GM18526 (cell line): ENCODE data around the gene SLC8B1.

Experiments
- POLR2A ChIP-seq: IDR thresholded peaks from 3 replicates; pipeline ENCODE4 v1.6.1; 2011; ENCODE audit not compliant: insufficient read length; ENCODE audit errors: extremely low read depth

SLC8B1 gene

DNA sequence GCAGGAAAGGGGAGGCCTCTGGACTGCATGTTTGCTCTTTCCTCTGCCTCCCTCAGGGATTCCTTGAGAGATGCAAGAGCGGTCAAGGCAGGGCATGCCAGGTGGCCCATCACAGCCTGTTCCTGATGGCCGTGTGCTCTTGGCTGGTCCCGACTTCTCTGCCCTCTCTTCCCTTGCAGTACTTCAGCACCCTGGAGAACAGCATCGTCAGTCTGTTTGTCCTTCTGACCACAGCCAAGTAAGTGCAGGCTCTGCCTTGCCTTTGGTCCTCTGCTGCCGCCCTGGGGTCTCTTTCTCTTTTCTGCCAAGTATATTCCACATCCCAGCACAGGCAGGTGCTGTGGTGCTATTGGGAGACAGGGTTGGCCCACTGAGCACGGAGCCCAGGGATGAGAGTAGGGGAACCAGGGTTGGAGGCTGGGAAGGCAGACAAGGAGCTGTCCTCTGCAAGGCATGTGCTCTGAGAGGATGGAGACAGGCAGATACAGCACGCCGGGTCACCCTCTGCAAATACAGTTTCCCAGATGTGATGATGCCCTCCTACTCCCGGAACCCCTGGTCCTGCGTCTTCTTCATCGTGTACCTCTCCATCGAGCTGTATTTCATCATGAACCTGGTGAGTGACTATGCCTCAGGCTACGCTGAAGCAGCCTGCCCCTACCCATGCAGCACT lies 61.7 kb downstream of the SLC8B1 start:
- no peak for TF ChIP-seq POLR2A

GRCh38 chr12:113271853-113272561 lies 62.9 kb downstream of the SLC8B1 start:
- TF ChIP-seq POLR2A, result no peak

DNA sequence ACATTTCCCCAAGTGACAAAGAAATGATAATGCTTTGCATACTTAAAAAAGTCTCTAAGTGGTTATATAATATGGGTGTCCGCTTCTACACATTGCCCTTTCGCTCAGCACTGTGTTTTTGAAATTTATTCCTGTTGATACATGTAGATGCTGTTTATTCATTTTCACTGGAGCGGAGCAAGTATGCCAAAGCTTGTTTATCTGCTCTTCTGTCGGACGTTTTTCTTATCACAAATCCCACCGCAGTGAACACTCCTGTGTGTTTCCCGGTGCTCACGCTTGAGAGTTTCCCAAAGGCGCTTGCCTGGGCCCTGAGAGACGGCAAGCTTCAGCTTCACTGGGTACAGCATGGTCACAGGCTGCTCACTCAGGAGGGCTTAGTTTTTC lies 63.5 kb downstream of the SLC8B1 start:
- TF ChIP-seq POLR2A, result no peak

DNA sequence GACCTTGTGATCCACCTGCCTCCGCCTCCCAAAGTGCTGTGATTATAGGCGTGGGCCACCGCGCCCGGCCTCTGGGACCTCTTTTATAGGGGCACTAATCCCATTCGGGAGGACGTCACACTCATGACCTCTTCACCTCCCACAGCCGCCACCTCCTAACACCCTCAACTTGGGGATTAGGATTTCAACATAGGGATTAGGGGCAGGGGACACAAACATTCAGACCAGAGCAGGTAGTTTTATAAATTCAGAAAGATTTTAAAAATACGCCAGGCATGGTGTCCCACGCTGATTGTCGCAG lies 64.2 kb downstream of the SLC8B1 start:
- TF ChIP-seq POLR2A, result no peak

DNA sequence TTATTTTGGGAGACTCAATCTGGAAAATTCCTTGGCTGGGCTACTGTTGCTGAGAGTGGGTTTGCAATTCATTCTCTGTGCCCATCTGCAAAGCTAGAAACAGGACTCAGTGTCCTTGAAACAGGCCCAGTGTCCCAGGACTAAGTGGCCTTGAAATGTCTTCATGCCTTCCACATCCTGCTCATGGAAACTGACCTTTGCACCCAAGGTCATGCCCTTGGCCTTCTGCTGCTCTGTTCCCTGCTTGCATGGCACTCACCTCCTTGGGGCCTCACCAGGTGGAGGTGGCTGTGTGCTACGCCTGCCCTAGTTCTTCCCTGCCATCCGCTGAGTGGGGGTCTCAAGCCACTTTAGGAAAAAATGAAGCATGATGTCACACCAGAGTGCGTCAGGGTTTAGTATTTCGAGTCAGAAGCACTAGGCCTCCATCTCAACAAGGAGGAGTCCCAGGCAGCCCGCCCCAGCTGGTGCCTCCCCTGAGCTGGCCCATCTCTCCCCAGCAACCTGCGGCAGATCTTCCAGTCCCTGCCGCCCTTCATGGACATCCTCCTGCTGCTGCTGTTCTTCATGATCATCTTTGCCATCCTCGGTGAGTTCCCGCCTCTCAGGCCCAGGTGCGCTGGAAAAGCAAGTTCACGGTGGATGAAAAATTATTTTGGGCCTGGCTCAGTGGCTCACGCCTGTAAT lies 65.5 kb downstream of the SLC8B1 start:
- no peak for TF ChIP-seq POLR2A

DNA sequence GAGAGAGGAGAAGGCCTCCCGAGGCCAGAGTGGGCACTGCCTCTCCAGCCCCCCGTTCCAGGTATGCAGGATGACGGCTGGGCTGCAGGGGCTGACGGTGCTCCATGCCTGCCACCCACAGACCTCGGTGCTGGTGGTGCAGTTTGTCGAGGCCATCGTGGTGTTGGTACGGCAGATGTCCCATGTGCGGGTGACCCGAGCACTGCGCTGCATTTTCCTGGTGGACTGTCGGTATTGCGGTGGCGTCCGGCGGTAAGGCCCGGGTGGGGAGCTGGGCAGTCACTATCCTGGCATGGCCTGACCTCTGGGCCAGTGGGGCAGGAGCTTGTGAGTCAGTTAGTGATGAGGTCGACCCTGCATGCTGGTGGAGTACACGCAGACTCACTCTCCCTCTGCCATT lies 66.3 kb downstream of the SLC8B1 start:
- no peak for TF ChIP-seq POLR2A

DNA sequence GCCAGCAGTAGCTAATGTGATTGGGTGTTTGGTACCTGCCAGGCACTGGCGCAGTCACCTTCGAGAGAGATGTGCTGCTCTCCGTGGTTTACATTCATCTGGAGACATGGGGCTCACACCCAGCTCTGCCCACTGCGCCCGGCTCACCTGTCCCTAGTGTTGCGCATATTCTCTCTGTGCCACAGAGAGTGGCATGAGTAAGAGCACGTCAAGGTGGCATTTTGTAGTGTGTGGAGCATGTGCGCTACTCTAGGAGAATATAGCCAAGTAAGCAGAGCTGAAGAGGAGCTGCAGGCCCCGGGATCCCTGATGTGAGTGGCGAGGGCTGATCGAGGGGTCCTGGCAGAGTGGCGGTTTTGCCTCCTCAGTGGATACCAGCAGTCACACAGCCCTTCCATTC lies 66.8 kb downstream of the SLC8B1 start:
- no peak for TF ChIP-seq POLR2A

- no peak for TF ChIP-seq POLR2A
These were observed 67.3 kb downstream of the SLC8B1 start for GRCh38 chr12:113267621-113268020.

DNA sequence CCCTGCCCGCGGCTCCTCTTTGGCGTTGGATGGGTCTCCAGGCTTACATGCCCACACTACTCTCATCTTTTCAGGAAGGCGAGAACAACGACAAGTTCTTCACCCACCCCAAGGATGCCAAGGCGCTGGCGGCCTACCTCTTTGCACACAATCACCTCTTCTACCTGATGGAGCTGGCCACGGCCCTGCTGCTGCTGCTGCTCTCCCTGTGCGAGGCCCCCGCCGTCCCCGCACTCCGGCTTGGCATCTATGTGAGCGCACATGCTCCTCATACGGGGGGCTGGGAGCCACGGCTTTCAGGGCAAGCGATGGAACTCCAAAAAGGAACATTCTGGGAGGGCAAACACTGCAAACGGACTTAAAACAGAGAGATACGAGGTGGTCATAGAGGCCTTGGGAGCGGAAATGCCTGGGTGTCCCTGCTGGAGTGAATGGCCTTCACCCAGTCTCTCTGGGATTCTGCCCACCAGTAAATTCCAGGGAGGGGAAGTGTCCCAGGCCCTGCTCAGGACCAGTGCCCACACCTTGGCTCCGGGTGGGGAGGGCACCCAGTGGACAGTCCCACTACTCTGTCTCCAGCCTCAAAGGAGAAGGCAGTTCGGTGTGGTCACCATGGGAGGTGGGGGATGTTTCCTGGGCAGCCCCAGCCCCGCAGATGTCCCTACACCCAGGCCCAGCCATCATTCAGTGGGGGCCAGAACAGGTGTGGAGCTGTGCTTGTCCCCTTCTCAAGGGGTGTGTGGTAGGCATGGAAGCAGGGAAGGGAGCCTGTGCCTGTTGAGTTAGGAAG lies 68.6 kb downstream of the SLC8B1 start:
- TF ChIP-seq POLR2A, result no peak

DNA sequence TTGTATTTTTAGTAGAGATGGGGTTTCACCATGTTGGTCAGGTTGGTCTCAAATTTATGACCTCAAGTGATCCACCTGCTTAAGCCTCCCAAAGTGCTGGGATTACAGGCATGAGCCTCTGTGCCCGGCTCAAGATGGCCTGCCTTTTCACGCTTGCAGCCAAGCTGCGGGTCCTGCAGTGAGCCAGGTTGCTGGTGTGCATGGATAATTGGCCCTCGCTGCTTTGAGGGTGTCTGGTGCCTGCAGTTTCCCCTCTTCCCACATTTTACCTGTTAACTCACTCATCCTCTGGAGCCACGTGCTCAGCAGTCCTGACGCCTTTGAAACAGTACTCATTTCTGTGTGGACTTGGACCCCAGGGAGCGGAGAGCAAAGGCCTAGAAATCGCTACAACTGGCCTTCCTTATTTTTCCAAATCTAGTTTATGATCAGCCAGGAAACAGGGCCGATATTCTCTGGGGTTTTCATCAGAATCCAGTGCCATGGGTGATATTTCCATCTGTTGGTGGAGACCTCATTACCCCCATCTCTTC lies 71.4 kb downstream of the SLC8B1 start:
- TF ChIP-seq POLR2A, result no peak

DNA sequence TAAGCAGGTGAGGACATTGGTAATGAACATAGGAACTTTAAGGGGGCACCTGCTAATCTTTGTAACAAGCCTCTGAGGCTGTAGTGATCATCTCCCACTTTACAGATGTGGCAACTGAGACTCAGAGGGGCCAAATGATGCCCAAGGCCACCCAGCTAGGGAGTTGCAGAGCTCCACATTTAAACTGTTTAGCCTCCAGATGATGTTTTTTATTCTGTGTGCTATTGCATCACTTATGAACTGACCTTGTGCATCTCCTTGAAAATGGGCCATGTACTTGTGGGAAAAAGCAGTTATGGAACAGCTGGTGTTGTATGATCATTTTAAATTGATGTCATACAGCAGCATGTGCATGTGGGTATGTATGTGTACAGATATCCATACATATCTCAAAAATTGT lies 72.2 kb downstream of the SLC8B1 start:
- TF ChIP-seq POLR2A, result no peak

DNA sequence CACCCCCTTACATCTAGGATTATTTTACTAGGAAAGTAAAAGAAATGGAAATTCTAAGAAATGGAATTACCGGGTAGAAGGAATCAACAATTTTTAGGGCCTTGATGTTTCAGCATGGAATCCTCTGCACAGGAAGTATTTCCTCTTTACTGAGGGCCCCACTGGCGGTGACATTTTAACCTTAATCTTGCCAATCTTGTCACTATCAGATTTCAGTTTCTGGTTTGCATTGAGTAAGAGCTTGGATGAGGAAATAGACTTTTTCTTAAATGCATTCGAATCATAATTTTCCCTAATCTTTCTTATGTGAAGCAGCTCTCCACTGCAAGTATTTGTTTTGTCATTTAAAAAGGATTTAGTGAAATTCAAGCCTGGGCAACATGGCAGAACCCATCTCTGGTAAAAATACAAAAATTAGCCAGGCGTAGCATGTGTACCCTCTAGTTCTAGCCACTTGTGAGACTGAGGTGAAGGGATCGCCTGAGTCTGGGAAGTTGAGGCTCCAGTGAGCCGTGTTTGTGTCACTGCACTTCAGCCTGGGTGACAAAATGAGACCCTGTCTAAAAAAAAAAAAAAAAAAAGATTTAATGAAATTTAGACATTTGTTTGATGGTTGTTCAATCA lies 73.0 kb downstream of the SLC8B1 start:
- TF ChIP-seq POLR2A, result no peak

GRCh38 chr12:113260636-113261300 lies 74.1 kb downstream of the SLC8B1 start:
- no peak for TF ChIP-seq POLR2A

GRCh38 chr12:113260127-113260526 lies 74.8 kb downstream of the SLC8B1 start:
- TF ChIP-seq POLR2A, result no peak
